CD4-positive, alpha-beta T cell treated with Interleukin-12 subunit alpha and Interleukin-12 subunit beta, for 1 hour (primary cell): ENCODE measurements around the gene BPIFB4.
"Not testable (repeated sequence)": the region's sequence is repeated elsewhere in the genome, so short reads cannot be mapped to it uniquely, and the experiment has no call there.

Source experiments
- DNase-seq: peaks from one replicate; pipeline ENCODE4 v3.0.0-alpha.2; 2020

The BPIFB4 gene

DNA sequence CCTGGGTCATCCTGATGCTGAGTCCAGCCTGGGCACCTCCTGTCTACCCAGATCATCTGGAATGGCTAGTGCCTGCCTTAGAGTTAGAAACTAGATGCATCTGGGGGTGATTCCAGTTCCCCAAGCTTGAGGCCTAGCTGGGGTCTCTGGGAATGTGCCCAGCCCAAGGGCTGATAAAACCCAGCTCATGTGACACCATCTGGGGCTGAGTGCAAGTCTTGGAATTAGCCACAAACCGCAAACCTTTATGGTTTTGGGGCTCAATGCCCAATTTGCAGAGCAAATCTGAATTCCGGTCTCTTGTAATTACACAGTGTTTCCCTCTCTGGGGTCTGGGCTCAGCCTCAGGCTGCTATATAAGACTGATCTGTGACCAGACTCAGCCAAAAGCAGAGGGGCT, at the start of gene BPIFB4:
BPIFB4 (plus strand) TSS at position 385 of the 400 bp plus-strand sequence. CDS start 1,884 bp downstream, outside the sequence.
- no peak for DNase-seq

GRCh38 chr20:33030076-33030475, 49.4 kb upstream of the BPIFB4 start:
- no peak for DNase-seq

GRCh38 chr20:33030569-33030968, 48.9 kb upstream of the BPIFB4 start:
- DNase-seq = no peak

- DNase-seq = no peak
Observed at GRCh38 chr20:33031531-33031930, 47.9 kb upstream of the BPIFB4 start, which contains the start of gene BPIFB6. BPIFB6 (plus strand) TSS chr20:33031648; CDS start chr20:33031648, 0 bp downstream.

- DNase-seq = no peak
Observed at GRCh38 chr20:33032555-33032954, 46.9 kb upstream of the BPIFB4 start.

DNA sequence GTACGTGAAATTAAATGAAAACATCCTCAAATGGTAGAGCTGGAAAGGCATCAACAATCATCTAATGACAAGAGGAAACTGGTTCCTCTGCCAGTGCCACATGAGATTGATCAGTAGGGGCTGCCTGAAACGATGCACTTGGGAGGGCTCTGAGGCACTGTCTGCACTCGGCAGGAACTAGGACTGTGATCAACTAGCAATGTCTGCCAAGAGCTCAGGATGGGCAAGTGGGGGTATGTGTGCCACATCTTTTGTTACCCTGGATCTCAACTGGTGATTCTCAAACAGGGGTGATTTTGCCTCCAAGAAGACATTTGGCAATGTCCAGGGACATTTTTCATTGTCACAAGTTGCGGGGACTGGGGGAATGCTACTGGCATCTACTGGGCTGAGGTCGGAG, 46.1 kb upstream of the BPIFB4 start:
- DNase-seq = no peak

DNA sequence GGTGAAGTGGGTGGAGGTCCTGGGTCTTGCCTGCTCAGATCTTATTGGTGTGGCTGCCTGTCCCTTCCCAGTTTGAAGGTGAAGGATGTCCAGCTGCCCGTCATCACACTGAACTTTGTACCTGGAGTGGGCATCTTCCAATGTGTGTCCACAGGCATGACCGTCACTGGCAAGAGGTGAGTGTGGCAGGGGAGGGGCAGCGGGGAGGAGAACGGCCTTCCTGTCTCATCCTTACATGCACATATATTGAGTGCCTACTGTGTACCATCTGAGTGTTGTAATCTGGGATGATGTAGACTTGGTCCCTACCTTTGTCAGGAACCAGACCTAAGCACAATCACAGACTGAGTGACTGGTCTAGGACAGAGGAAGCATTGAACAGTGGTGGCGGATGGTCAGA, 45.3 kb upstream of the BPIFB4 start:
- no peak for DNase-seq

DNA sequence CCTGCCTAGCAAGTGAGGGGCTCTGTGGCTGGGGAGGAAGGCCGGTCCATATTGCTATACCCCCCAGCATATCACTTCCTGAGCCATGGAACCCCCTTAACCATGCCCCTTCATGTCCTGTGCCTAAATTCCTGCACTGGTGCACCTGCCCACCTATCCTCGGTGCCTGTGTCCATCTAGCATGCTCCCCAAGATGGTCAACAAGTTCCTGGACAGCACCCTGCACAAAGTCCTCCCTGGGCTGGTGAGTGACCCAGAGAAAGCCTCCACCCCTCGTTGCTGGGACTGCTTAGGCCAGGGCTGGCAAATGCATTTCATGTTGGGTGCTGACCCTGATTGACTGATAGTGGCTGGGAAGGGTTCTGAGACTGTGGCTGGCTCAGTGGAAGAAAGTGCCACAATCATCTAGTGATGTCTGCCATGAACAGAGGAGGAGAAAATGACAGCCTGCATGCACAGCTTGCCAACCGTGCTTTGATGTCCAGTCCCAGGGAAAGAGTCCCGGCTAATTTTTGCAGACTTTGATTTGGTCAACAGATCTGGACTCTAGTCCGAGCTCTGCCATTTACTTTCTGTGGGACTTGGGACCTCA, 44.4 kb upstream of the BPIFB4 start:
- DNase-seq = no peak

DNA sequence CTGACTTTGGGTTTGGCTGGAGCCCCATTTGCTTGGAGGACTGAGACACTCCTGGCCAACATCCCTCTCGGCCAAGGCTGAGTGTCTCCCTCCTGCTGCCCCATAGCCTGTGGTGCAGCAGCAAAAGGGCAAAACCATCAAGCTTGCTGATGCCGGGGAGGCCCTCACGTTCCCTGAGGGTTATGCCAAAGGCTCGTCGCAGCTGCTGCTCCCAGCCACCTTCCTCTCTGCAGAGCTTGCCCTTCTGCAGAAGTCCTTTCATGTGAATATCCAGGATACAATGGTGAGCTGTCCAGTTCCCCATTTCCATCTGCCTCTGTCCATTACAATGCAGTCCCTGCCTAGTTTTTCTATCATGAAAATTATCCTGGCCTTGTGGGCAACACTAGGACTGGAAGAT, 42.0 kb upstream of the BPIFB4 start:
- DNase-seq = no peak

GRCh38 chr20:33038243-33038642, 41.2 kb upstream of the BPIFB4 start:
- DNase-seq = no peak

DNA sequence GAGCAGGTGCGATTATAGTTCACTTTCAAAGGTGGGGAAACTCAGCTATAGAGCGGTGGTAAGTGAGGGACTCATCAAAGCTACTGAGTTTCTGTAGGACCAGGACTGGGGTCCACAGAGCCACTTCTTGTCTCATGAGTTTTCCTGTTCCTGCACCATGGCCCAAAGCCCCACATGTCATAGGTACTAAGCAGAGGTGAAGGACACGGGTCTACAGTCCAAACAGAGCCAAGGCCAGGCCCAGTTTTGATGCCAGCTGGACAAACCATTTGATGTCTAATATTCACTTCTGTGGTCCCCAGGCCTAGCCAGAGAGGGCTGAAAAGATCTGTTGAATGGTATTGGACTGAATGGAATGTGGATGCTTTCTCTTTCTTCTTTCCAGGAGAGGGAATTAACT, 37.0 kb upstream of the BPIFB4 start:
- DNase-seq = no peak

DNA sequence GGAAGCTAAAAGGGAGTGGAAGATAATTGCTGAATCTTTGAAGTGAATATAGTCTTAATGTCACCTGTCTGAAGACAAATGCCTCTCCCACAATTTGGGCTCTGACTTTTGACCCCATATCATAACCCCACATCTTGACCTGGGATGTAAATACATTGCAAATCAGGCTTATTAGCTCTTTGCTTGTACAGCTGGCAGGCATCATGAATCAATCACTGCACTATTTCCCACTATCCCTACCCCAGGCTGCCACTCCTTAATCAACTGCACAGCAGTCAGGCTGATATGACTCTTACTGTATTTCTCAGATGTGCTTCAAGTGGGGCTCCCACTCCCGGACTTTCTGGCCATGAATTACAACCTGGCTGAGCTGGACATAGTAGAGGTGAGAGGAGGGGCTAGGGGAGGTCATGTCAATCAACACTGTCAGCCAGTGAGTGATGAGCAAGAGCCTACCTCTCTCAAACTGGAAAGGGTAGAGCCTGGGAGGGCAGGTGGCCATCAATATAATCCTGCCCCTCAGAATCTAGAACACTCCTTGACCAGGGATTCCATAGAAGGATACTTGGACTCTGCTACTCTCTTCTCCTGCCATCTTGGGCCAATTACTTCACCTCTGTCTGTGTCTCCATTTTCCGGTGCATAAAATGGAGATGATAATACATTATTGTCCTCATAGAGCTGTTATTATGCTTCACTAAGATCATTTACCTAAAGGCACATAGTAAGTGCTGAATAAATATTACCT, 36.3 kb upstream of the BPIFB4 start:
- no peak for DNase-seq

DNA sequence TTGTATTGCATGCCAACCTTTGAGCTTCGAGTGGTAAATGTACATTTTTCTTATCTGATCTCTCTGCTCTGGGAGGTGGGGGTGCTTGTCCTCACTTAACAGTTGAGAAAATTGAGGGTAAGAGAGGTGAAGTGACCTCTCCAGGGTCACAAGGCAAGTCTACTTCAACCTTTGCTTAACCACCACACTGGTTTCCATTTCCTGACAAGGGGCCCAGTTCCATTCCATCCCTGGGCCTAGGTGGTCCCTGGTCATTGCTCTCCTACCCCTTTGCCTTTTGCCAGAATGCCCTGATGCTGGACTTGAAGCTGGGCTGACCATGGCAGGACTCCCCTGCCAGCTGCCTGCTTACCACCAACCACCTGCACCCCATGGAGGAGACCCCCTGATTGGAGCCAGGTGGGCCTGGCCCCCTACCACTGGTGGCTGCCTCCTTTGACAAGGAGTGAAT, 35.7 kb upstream of the BPIFB4 start:
- DNase-seq = no peak

- DNase-seq = not testable (repeated sequence)
Observed at GRCh38 chr20:33045129-33045721, 34.2 kb upstream of the BPIFB4 start.

GRCh38 chr20:33046412-33046811, 33.0 kb upstream of the BPIFB4 start:
- DNase-seq = no peak

- DNase-seq = no peak
Observed at GRCh38 chr20:33051333-33051732, 28.1 kb upstream of the BPIFB4 start.

DNA sequence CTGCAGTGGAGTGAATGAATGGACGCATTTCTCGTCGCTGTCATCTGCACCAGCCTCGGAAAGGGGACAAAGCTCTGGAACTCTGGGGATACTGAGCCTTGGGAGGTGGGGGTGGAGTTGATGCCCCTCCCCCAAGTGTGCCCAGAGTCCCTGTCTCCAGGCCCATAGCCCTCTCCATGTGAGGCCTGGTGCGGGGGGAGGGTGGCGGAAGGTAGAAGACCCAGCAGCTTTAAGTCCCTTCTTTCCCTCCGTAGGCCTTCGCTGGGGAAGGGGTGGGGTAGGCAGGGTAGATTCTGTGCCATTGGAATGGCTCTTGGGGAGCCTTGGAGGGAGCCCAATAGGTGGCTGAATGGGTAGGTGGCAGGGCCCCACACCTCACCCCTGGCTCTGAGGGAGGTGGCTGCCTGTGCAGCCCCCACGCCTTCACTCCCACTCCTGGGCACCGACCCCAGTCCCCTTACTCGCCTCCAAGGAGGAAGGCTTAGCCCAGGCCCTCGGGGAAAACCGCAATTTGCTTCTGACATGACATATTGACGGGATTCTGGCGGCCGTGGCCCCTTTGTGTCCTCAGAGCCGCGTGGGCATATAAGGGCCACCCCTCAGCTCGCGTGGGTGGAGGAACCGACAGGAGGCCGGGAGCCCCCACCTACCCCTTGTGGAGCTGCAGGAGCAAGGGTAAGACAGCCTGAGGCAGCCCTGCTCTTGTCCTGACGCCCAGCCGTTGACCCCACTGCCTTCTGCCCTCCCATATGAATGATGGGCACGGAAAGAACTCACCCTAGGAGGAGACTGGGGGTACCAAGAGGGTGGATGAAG, 25.9 kb upstream of the BPIFB4 start, which contains the start of gene BPIFB3:
BPIFB3 (plus strand) TSS at position 613 of the 816 bp plus-strand sequence. CDS start 1,533 bp downstream, outside the sequence.
- no peak for DNase-seq

GRCh38 chr20:33054381-33054780, 25.1 kb upstream of the BPIFB4 start:
- DNase-seq = no peak

GRCh38 chr20:33054791-33055190, 24.7 kb upstream of the BPIFB4 start:
- no peak for DNase-seq

DNA sequence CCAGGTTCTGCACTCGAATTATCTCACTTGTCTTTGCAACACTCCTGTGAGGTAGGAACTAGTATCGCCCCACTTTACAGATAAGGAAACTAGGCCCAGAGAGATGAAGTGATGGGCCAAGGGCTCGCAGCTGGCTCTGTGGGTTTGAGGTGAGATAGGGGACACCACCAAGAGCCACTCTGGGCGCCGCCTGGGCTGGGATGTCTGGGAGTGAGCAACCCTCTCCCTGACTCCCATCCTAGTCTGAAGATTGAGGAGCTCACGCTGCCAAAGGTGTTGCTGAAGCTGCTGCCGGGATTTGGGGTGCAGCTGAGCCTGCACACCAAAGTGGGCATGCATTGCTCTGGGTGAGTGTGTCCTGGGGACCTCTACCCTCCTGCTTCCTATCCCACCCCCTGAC, 20.3 kb upstream of the BPIFB4 start:
- no peak for DNase-seq

GRCh38 chr20:33059741-33060390, 19.6 kb upstream of the BPIFB4 start:
- no peak for DNase-seq

GRCh38 chr20:33061658-33062028, 17.8 kb upstream of the BPIFB4 start:
- DNase-seq = no peak
